Hematopoietic multipotent progenitor cell treated with erythropoietin and hydrocortisone succinate and interleukin-3 and kit ligand, for 6 days (in vitro differentiated cells): ENCODE data around the gene TMEM236.
A peak's percentile ranks its signal among the peaks of the same experiment; 100 is the strongest.

ENCODE experiments used
- DNase-seq: peaks from one replicate; pipeline ENCODE4 v3.0.0-alpha.2; 2015

The TMEM236 gene

GRCh38 chr10:17743437-17743836 lies 8.6 kb upstream of the TMEM236 start:
- no peak for DNase-seq

- peak; percentile 26 for DNase-seq
Measured at GRCh38 chr10:17744341-17744861, 7.6 kb upstream of the TMEM236 start.

GRCh38 chr10:17747883-17748550 lies 4.0 kb upstream of the TMEM236 start:
- DNase-seq, result no peak

GRCh38 chr10:17749890-17750289 lies 2.1 kb upstream of the TMEM236 start:
- DNase-seq, result no peak

- DNase-seq, result peak; percentile 22
Measured at GRCh38 chr10:17756557-17757217, 4.7 kb downstream of the TMEM236 start.

GRCh38 chr10:17758200-17758599 lies 6.2 kb downstream of the TMEM236 start:
- no peak for DNase-seq

GRCh38 chr10:17758896-17759295 lies 6.9 kb downstream of the TMEM236 start:
- no peak for DNase-seq

- no peak for DNase-seq
Measured at GRCh38 chr10:17764142-17764541, 12.1 kb downstream of the TMEM236 start.

GRCh38 chr10:17765602-17766001 lies 13.6 kb downstream of the TMEM236 start:
- DNase-seq, result no peak

GRCh38 chr10:17766731-17767130 lies 14.7 kb downstream of the TMEM236 start:
- DNase-seq, result no peak

GRCh38 chr10:17768496-17768895 lies 16.5 kb downstream of the TMEM236 start:
- DNase-seq, result no peak

GRCh38 chr10:17768957-17769356 lies 17.0 kb downstream of the TMEM236 start:
- no peak for DNase-seq

GRCh38 chr10:17771017-17771416 lies 19.0 kb downstream of the TMEM236 start:
- DNase-seq, result no peak

- DNase-seq, result no peak
Measured at GRCh38 chr10:17779784-17780183, 27.8 kb downstream of the TMEM236 start.

- DNase-seq, result no peak
Measured at GRCh38 chr10:17780727-17781126, 28.7 kb downstream of the TMEM236 start.

GRCh38 chr10:17781856-17782255 lies 29.9 kb downstream of the TMEM236 start:
- peak; percentile 33 for DNase-seq

GRCh38 chr10:17782921-17783665 lies 31.1 kb downstream of the TMEM236 start:
- DNase-seq, result no peak

- DNase-seq, result peak; percentile 20
Measured at GRCh38 chr10:17783751-17784150, 31.8 kb downstream of the TMEM236 start.

- no peak for DNase-seq
Measured at GRCh38 chr10:17784688-17785087, 32.7 kb downstream of the TMEM236 start.

- DNase-seq, result no peak
Measured at GRCh38 chr10:17785276-17785930, 33.4 kb downstream of the TMEM236 start.

- DNase-seq, result no peak
Measured at GRCh38 chr10:17787087-17787961, 35.3 kb downstream of the TMEM236 start.

- no peak for DNase-seq
Measured at GRCh38 chr10:17788646-17789045, 36.6 kb downstream of the TMEM236 start.
